ENCODE results near the gene NTN1.

NTN1 gene

DNA sequence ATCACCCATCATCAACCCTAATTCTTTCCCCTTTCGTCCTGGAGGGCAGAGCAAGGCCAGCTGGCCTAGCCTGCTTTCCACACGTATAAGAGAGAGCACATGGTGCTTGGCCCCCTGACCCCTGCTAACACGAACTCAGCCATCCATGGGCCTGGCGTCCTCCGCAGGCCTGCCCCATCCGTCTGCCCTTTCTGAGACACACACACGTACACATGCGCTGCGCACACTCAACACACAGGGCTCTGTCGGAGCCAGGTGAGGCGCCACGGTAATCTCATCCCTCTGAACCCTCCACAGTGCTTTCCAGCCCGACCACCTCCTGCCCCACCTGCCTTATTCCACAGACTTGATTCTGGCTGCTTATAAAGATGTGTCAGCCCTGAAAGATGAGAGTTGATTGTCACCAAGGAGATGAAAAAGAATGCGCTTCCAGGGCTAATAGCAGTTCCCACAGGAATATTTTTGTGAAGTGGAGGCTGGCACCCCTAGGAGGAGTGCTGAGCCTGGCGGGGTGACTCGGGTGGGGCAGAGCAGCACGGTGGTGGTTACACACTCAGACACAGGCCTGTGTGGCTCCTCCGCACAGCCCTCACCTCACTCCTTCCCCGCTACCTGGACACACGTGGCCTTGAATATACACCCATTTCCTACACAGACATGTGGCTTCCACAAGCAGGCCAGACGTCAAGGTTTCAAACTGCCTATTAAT lies 228.1 kb downstream of the NTN1 start:
- Histone ChIP-seq H3K9me2 (replicated peaks; ENCODE audit: control insufficient read depth, low read length) (no peaks in the 10 kb centered on the region), H3K79me2 (ENCODE audit: control insufficient read depth, low read length) (no peaks in the 10 kb centered on the region), H3K4me1 (ENCODE audit: control insufficient read depth, low read length) (no peaks in the 10 kb centered on the region), H3K27ac (ENCODE audit: low read depth, low read length) (no peak overlapping the region), H3K4me3 (ENCODE audit: low read length) (no peak overlapping the region), H3K4me2 (ENCODE audit: low read length) (no peak overlapping the region), H4K20me1 (ENCODE audit: control insufficient read depth, insufficient read depth, low read depth, low read length) (no peaks in the 10 kb centered on the region), H3K9me3 (ENCODE audit: control insufficient read depth, insufficient read depth, low read length) (no peaks in the 10 kb centered on the region), H3F3A (ENCODE audit: control insufficient read depth, insufficient read depth) (no peaks in the 10 kb centered on the region), H3K36me3 (ENCODE audit: control insufficient read depth, low read length) (no peaks in the 10 kb centered on the region), H3K27me3 (ENCODE audit: control insufficient read depth, low read length) (no peaks in the 10 kb centered on the region)
- TF ChIP-seq EZH2phosphoT487 (IDR thresholded peaks at IDR 0.05; ENCODE audit: borderline replicate concordance, low read length), result no peak
- TF ChIP-seq, protein P1, sequence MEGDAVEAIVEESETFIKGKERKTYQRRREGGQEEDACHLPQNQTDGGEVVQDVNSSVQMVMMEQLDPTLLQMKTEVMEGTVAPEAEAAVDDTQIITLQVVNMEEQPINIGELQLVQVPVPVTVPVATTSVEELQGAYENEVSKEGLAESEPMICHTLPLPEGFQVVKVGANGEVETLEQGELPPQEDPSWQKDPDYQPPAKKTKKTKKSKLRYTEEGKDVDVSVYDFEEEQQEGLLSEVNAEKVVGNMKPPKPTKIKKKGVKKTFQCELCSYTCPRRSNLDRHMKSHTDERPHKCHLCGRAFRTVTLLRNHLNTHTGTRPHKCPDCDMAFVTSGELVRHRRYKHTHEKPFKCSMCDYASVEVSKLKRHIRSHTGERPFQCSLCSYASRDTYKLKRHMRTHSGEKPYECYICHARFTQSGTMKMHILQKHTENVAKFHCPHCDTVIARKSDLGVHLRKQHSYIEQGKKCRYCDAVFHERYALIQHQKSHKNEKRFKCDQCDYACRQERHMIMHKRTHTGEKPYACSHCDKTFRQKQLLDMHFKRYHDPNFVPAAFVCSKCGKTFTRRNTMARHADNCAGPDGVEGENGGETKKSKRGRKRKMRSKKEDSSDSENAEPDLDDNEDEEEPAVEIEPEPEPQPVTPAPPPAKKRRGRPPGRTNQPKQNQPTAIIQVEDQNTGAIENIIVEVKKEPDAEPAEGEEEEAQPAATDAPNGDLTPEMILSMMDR (IDR thresholded peaks at IDR 0.05; ENCODE audit: low read depth, low read length, poor library complexity, severe bottlenecking), result no peak

GRCh38 chr17:9251273-9251672 lies 230.0 kb downstream of the NTN1 start:
- no peak overlapping the region for H3K27ac ChIP-seq (ENCODE audit: low read depth, low read length)
- no peaks in the 10 kb centered on the region for H3K9me2 ChIP-seq (replicated peaks; ENCODE audit: control insufficient read depth, low read length)
- no peaks in the 10 kb centered on the region for H3K9me3 ChIP-seq (ENCODE audit: control insufficient read depth, insufficient read depth, low read length)
- H3K4me3 ChIP-seq (ENCODE audit: low read length), result no peak overlapping the region
- H4K20me1 ChIP-seq (ENCODE audit: control insufficient read depth, insufficient read depth, low read depth, low read length), result 0 out of 2 replicates have a peak, but pooled peaks cover 5% of the 10 kb centered on the region
- no peaks in the 10 kb centered on the region for H3F3A ChIP-seq (ENCODE audit: control insufficient read depth, insufficient read depth)
- H3K36me3 ChIP-seq (ENCODE audit: control insufficient read depth, low read length), result no peaks in the 10 kb centered on the region
- H3K79me2 ChIP-seq (ENCODE audit: control insufficient read depth, low read length), result no peaks in the 10 kb centered on the region
- no peaks in the 10 kb centered on the region for H3K27me3 ChIP-seq (ENCODE audit: control insufficient read depth, low read length)
- no peak for TF ChIP-seq EZH2phosphoT487 (IDR thresholded peaks at IDR 0.05; ENCODE audit: borderline replicate concordance, low read length)
- TF ChIP-seq, protein P1 (IDR thresholded peaks at IDR 0.05; ENCODE audit: low read depth, low read length, poor library complexity, severe bottlenecking), result no peak
- H3K4me1 ChIP-seq (ENCODE audit: control insufficient read depth, low read length), result peaks cover 8% of the 10 kb centered on the region
- no peak overlapping the region for H3K4me2 ChIP-seq (ENCODE audit: low read length)

- Histone ChIP-seq H3K4me1 (ENCODE audit: control insufficient read depth, low read length) (peaks cover 24% of the 10 kb centered on the region), H3K79me2 (ENCODE audit: control insufficient read depth, low read length) (no peaks in the 10 kb centered on the region), H3F3A (ENCODE audit: control insufficient read depth, insufficient read depth) (no peaks in the 10 kb centered on the region), H3K4me3 (ENCODE audit: low read length) (no peak overlapping the region), H3K27me3 (ENCODE audit: control insufficient read depth, low read length) (no peaks in the 10 kb centered on the region), H4K20me1 (ENCODE audit: control insufficient read depth, insufficient read depth, low read depth, low read length) (0 out of 2 replicates have a peak, but pooled peaks cover 5% of the 10 kb centered on the region), H3K9me3 (ENCODE audit: control insufficient read depth, insufficient read depth, low read length) (no peaks in the 10 kb centered on the region), H3K27ac (ENCODE audit: low read depth, low read length) (no peak overlapping the region), H3K36me3 (ENCODE audit: control insufficient read depth, low read length) (no peaks in the 10 kb centered on the region), H3K9me2 (replicated peaks; ENCODE audit: control insufficient read depth, low read length) (no peaks in the 10 kb centered on the region), H3K4me2 (ENCODE audit: low read length) (no peak overlapping the region)
- no peak for TF ChIP-seq EZH2phosphoT487 (IDR thresholded peaks at IDR 0.05; ENCODE audit: borderline replicate concordance, low read length)
- TF ChIP-seq, protein P1 (IDR thresholded peaks at IDR 0.05; ENCODE audit: low read depth, low read length, poor library complexity, severe bottlenecking), result no peak
Measured at GRCh38 chr17:9253308-9253707, 232.0 kb downstream of the NTN1 start.

Measured in DOHH2 (cell line).